ENCODE results near the gene ESPL1. TPM values are rescaled to one million over a fixed set of nuclear protein-coding genes. Genes with fewer than 3 reads are reported as not detected.

ESPL1 gene
- total and polyA plus RNA-seq, 2 of the 13 experiments (the other 11 are each of a cell fraction or from before 2014, with no cell fraction given) = 5.8 to 11.5 TPM

DNA sequence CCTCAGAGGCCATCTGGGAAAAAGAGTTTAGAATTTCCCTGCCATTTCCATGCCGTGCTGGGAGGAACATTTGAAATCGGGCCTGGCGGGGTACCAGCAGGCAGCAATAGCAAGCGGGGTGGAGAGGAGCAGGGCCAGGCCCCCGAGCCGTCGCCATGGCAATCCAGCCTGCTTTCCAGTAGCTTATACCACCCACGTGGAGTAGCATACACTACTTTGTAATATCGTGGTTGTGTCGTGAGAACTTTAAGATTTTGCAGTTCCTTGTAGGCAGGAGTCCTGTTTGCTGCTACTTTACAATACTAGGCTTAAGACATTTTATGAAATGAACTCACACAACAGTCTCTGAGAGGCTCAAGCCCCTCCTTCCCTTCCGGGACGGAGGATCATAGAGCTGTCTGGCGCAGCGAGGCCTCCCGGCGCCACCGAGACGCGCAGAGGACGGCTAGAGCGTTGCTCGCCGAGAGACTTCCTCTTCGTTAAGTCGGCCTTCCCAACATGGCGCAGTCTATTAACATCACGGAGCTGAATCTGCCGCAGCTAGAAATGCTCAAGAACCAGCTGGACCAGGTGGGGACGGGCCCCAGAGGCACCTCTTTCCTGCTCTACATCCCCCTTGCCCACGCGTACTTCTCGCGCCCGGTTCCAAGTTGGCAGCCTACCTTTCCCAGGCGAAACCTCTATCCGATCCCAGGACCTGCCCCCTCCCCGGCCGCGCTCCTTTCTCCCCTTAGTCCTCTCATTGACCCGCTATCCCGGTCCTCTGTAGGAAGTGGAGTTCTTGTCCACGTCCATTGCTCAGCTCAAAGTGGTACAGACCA is 27.2 kb downstream of the ESPL1 start, which contains the start of gene PFDN5 (continued):
- TF ChIP-seq, protein P1, sequence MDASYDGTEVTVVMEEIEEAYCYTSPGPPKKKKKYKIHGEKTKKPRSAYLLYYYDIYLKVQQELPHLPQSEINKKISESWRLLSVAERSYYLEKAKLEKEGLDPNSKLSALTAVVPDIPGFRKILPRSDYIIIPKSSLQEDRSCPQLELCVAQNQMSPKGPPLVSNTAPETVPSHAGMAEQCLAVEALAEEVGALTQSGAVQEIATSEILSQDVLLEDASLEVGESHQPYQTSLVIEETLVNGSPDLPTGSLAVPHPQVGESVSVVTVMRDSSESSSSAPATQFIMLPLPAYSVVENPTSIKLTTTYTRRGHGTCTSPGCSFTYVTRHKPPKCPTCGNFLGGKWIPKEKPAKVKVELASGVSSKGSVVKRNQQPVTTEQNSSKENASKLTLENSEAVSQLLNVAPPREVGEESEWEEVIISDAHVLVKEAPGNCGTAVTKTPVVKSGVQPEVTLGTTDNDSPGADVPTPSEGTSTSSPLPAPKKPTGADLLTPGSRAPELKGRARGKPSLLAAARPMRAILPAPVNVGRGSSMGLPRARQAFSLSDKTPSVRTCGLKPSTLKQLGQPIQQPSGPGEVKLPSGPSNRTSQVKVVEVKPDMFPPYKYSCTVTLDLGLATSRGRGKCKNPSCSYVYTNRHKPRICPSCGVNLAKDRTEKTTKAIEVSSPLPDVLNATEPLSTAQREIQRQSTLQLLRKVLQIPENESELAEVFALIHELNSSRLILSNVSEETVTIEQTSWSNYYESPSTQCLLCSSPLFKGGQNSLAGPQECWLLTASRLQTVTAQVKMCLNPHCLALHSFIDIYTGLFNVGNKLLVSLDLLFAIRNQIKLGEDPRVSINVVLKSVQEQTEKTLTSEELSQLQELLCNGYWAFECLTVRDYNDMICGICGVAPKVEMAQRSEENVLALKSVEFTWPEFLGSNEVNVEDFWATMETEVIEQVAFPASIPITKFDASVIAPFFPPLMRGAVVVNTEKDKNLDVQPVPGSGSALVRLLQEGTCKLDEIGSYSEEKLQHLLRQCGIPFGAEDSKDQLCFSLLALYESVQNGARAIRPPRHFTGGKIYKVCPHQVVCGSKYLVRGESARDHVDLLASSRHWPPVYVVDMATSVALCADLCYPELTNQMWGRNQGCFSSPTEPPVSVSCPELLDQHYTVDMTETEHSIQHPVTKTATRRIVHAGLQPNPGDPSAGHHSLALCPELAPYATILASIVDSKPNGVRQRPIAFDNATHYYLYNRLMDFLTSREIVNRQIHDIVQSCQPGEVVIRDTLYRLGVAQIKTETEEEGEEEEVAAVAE (CRISPR knock-in tag; IDR thresholded peaks at IDR 0.05; ENCODE audit: borderline replicate concordance) = peak; percentile 49; the same call in 1 of the 2 replicates
- TF ChIP-seq RXRB (CRISPR knock-in tag; IDR thresholded peaks at IDR 0.05; ENCODE audit: borderline replicate concordance) (0 out of 2 replicates have a peak, but pooled peaks have one; percentile 27), PHF8 (CRISPR knock-in tag; IDR thresholded peaks at IDR 0.05) (peak; percentile 91), ZNF619 (CRISPR knock-in tag; IDR thresholded peaks at IDR 0.05) (0 out of 2 replicates have a peak, but pooled peaks have one; percentile 60), MBD4 (IDR thresholded peaks at IDR 0.05; ENCODE audit: borderline replicate concordance, low read length) (no peak), RARA (CRISPR knock-in tag; IDR thresholded peaks at IDR 0.05) (0 out of 2 replicates have a peak, but pooled peaks have one; percentile 13), ZNF558 (CRISPR knock-in tag; IDR thresholded peaks at IDR 0.05; ENCODE audit: borderline replicate concordance) (0 out of 2 replicates have a peak, but pooled peaks have one; percentile 19), SP5 (CRISPR knock-in tag; IDR thresholded peaks at IDR 0.05; ENCODE audit: borderline replicate concordance, low read depth) (peak; percentile 38; the same call in 1 of the 2 replicates), FOSL2 (CRISPR knock-in tag; IDR thresholded peaks at IDR 0.05) (peak; percentile 28), MAZ (IDR thresholded peaks at IDR 0.05; ENCODE audit: borderline replicate concordance, low read depth, low read length) (0 out of 2 replicates have a peak, but pooled peaks have one; percentile 30), MAZ (CRISPR knock-in tag; IDR thresholded peaks at IDR 0.05; ENCODE audit: low read depth) (peak; percentile 36; the same call in 1 of the 2 replicates), NKX3-1 (CRISPR knock-in tag; IDR thresholded peaks at IDR 0.05) (peak; percentile 28; the same call in 1 of the 2 replicates), ERF (CRISPR knock-in tag; IDR thresholded peaks at IDR 0.05) (peak; percentile 78), THAP11 (CRISPR knock-in tag; IDR thresholded peaks at IDR 0.05) (peak; percentile 94), ZNF256 (CRISPR knock-in tag; conservative IDR thresholded peaks at IDR 0.05) (0 out of 2 replicates have a peak, but pooled peaks have one; percentile 31), ARNT2 (CRISPR knock-in tag; IDR thresholded peaks at IDR 0.05; ENCODE audit: low read depth) (peak; percentile 48)
- TF ChIP-seq, protein P2, sequence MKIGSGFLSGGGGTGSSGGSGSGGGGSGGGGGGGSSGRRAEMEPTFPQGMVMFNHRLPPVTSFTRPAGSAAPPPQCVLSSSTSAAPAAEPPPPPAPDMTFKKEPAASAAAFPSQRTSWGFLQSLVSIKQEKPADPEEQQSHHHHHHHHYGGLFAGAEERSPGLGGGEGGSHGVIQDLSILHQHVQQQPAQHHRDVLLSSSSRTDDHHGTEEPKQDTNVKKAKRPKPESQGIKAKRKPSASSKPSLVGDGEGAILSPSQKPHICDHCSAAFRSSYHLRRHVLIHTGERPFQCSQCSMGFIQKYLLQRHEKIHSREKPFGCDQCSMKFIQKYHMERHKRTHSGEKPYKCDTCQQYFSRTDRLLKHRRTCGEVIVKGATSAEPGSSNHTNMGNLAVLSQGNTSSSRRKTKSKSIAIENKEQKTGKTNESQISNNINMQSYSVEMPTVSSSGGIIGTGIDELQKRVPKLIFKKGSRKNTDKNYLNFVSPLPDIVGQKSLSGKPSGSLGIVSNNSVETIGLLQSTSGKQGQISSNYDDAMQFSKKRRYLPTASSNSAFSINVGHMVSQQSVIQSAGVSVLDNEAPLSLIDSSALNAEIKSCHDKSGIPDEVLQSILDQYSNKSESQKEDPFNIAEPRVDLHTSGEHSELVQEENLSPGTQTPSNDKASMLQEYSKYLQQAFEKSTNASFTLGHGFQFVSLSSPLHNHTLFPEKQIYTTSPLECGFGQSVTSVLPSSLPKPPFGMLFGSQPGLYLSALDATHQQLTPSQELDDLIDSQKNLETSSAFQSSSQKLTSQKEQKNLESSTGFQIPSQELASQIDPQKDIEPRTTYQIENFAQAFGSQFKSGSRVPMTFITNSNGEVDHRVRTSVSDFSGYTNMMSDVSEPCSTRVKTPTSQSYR (CRISPR knock-in tag; IDR thresholded peaks at IDR 0.05; ENCODE audit: borderline replicate concordance) = peak; percentile 8; the same call in 1 of the 2 replicates
- TF ChIP-seq, protein P3, sequence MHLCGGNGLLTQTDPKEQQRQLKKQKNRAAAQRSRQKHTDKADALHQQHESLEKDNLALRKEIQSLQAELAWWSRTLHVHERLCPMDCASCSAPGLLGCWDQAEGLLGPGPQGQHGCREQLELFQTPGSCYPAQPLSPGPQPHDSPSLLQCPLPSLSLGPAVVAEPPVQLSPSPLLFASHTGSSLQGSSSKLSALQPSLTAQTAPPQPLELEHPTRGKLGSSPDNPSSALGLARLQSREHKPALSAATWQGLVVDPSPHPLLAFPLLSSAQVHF (CRISPR knock-in tag; IDR thresholded peaks at IDR 0.05) = no peak
- TF ChIP-seq, protein P4, sequence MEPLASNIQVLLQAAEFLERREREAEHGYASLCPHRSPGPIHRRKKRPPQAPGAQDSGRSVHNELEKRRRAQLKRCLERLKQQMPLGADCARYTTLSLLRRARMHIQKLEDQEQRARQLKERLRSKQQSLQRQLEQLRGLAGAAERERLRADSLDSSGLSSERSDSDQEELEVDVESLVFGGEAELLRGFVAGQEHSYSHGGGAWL (CRISPR knock-in tag; IDR thresholded peaks at IDR 0.05) = peak; percentile 67

Measured in HepG2 (cell line).